Activated T-cell treated with anti-CD3 and anti-CD28 coated beads for 4 hours (primary cell): ENCODE results near the gene CSAG1.
"Not testable (repeated sequence)": the region's sequence is repeated elsewhere in the genome, so short reads cannot be mapped to it uniquely, and the experiment has no call there.

ENCODE experiments used
- DNase-seq: peaks from one replicate; pipeline ENCODE4 v3.0.0-alpha.2; 2020

Gene CSAG1

DNA sequence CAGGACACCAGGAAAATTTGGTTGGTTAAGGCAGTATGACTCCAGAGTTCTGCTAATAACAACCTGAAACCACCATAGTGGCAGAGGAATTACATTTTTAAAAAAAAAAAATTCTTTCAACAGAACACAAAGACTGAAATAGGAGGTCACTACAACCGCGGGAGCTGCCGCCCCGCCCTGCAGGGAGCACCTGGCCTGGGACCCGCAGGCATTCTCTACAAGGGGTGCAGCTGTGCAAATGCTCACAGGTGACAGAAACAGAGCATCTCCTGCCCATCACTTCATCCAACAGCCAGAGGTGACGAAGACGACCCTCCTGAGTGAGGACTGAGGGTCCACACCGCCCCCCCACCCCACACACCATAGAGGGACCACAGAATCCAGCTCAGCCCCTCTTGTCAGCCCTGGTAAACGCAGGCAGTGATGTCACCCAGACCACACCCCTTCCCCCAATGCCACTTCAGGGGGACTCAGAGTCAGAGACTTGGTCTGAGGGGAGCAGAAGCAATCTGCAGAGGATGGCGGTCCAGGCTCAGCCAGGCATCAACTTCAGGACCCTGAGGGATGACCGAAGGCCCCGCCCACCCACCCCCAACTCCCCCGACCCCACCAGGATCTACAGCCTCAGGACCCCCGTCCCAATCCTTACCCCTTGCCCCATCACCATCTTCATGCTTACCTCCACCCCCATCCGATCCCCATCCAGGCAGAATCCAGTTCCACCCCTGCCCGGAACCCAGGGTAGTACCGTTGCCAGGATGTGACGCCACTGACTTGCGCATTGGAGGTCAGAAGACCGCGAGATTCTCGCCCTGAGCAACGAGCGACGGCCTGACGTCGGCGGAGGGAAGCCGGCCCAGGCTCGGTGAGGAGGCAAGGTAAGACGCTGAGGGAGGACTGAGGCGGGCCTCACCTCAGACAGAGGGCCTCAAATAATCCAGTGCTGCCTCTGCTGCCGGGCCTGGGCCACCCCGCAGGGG is 35.3 kb downstream of the CSAG1 start, which contains the start of gene MAGEA3:
MAGEA3 (plus strand) TSS at position 843 of the 980 bp plus-strand sequence. CDS start 2,039 bp downstream, outside the sequence.
- not testable (repeated sequence) for DNase-seq

DNA sequence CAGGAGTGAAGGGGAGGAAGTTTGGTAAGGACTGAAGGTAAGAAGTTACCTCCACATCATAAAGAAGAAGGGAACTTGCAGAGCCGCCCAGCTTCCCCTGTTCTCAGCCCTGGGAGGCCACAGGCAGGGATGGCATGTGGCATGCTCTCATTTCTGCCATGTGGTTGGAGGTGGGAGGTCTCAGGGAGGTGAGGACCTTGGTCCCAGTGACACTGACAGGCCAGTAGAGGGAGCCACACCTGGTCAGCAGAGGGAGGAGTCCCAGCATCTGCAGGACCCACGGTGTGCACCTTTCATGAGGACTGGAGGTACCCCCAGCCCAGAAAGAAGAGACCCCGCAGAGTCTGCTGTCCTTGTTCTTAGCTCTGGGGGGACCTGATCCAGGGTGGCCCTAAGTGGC is 52.5 kb downstream of the CSAG1 start:
- not testable (repeated sequence) for DNase-seq
